Activated T-helper 1 cell treated with Interleukin-2 at 50 U/mL for 16 hours (primary cell): Measurements from ENCODE around the gene CTSE.

Experiments
- DNase-seq: peaks from one replicate; pipeline ENCODE4 v3.0.0-alpha.2; 2020; ENCODE audit warnings: low read depth

Gene CTSE

DNA sequence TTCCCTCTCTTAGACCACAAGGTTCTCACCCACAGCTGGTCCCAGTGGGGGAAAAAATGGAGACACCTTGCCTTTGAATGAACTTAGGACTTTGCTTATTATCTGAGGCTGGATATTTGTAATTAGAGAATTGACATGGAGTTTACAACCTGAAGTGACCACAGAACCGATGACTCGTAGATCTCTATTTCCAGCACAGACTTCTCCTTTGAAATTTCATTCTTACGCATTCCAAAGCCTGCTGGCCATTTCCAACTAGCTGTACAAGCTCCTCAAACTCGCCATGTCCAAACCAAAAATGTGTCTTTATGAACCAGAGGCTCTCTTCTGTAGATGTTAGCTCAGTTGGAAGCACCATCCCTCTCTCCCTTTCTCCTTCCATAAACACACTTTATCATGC, 32.5 kb downstream of the CTSE start:
- DNase-seq, result no peak

DNA sequence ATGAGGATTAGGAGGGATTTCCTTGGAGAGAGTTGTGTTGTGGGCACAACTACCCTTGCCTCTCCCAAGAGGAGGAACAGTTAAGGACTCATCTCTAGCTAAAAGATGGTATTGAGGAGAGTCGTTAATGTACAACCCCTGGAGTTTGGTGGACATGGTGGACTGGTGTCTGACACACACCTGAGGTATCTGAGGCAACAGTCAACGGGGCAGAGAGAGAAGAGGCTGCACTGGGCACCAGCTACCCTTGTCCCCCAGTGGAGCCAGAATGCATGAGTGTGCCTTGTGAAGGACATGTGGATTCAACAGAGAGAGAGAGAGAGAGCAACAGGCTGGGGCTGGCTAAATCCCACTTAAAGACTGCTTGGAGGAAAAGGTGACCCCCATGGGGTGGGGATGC, 33.5 kb downstream of the CTSE start:
- no peak for DNase-seq

DNA sequence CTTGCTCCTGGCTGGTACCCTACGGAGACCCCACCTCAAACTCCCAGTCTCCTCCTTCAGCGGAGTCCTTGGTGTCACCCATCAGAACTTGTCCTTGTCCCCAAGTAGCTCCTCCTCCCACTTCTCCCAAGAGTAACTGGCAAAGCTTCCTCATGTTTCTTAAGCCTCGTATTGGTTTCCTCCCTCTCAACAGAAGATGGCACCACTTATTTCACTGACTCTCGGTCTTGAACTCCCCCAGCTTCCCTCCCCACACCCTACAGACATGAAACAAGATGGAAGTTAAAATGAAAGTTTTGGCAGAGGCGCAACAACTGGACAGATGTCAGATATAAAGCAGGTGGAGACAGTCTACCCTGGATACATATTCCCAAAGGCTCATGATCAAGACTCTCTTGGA, 33.9 kb downstream of the CTSE start:
- no peak for DNase-seq

DNA sequence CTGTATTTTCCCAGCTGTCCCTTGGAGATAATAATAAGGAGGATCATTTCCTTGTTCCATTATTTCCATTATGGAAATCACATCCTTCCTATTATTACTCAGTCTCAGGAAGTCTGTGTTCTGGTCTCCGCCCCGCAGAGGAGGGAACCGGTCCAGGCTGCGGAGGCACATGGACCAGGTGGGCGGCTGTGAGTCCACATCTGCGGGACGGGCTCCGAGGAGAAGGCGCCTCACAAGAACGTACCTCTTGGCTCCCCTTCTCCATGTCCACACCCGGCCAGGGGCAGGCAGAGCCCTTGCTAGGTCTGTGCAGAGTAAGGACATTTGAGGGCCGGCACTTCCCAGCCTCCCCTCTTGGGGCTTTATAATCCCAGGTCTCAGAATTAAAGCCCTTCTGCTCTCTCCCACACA, 35.1 kb downstream of the CTSE start:
- DNase-seq, result no peak

DNA sequence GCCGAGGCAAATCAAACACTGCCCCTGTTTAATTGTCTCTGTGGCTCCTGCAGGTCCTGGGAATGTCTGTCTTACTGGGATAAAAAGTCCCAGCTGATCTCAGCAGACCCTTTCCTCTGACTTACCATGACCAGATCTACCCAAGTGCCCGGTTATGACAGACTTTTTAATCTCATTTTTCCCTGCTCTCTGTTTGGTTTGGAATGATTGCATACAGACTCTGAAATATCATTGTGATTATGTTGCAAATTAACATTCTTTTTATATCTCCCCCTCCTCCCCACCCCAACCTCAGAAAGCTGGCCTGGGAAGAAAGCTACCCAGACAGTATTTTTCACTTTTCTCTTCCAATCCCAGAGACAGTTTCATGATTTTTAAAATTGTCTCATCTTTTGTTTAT, 36.8 kb downstream of the CTSE start:
- DNase-seq, result no peak

DNA sequence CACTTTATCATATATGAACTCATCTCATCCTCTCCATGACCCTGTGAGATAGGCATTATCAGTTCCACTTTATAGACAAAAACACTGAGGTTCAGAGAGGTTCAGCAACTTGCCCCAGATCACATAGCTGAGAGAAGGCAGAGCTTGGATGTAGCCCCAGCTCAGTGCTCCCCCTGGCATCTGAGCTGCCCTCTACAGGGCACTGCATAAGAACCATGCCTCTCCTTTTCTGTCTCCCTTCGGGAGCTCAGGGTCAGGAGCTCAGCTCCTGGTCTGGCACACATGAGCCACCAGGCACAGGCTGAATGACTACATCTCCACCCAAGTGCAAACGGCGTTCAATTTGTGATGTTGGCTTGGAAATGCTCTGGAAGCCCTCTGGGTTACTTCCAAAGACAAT, 37.4 kb downstream of the CTSE start:
- no peak for DNase-seq

DNA sequence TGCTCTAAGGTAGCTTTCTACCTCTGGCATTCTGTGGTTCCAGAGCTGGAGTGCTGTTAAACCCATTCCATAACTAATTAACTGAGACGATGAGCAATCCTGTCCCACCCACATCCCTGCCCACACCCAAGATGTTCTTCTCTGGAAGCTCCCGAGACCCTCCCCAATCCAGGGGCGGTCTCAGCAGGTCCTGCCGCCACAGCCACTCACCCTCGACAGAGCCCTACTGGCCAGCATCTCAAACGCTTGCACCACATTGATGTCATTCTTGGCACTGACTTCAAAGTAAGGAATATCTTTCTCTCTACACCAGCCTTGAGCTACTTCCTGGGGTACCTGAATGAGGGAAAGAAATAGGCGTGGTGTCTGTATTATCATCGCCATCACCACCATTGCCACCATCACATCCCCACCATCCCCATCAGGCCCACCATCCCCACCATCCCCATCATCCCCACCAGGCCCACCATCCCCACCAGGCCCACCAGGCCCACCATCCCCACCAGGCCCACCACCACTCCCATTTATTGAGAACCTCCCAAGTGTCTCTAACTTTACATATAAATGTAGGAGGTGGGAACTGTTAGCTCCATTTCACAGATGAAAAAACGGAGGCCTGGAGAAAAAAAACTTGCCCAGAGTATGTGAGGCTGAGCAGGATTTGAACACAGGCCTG, 38.2 kb downstream of the CTSE start:
- DNase-seq, result no peak

DNA sequence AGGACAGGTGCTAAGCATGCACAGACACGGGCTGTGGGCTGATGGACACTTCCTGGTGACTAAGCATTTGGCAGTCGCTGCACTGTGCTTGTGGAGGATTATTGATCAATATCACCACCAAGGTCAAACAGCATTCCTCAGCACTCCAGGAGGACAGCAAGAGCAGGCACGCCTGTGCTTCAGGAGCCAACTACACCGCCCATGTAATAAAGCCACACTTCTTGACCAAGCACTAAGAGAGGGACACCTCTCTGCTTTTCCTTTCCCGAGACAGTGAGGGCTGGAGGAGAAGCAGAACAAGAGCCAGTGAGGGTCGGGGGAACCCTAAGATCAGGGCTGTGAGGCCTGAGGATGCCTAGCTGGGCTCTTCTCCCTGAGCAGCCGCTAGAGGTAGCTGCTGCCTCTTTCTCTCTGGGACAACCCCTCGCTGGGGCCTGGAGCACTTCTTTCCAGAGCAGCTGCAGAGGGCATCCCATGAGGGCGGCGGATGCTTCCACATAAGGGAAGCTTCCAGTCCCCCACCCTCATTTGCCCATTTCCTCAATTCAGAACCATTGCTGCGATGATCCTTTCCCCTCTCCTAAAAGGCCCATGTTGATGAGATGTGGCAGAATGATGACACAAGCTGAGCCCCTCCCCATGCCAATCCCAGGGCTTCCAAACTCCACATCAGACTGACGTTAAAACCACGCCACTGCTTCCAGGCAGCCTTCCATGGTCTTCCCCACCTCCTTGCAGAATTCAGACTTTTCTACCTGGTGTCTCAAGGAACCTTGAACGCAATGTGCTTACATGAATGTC, 39.6 kb downstream of the CTSE start:
- no peak for DNase-seq

DNA sequence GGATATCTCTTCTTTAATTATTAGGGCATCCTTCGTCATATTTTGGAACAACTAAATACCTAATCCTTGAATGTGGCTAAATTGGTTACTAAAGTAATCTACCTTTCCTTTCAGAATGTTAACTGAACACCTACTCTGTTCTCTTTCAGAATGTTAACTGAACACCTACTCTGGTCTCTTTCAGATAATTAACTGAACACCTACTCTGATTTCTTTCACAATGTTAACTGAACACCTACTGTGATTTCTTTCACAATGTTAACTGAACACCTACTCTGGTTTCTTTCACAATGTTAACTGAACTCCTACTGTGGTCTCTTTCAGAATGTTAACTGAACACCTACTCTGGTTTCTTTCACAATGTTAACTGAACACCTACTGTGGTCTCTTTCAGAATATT, 42.4 kb downstream of the CTSE start:
- no peak for DNase-seq

DNA sequence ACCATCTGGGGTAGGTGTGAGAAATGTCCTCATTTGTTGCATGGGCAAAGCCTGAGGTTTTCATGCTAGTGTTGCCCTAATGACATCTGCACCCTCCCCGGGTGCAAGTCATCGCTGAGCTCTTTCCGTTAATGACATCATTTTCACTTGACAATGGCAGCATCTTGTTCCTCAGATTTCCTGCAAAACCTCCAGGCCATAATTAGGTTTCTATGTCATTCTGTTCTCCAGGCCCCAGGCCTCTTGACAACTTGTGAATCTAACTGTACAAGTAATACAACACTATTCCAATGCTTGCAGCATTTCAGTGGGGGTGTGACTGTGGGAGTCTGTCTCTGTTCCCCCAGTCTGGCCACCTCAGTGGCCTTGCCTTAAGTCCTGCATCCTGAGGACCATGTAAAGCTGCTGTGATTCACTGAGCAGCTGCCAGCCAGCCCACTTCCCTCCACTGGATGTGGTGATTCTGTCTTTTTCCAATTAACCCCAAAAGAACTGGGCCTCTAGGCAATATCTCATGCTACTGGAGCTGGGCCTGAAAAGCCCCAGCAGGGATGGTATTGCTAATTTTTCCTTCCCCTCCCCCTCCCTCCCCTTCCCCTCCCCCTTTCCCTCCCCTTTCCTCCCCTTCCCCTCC, 43.3 kb downstream of the CTSE start:
- DNase-seq, result no peak

DNA sequence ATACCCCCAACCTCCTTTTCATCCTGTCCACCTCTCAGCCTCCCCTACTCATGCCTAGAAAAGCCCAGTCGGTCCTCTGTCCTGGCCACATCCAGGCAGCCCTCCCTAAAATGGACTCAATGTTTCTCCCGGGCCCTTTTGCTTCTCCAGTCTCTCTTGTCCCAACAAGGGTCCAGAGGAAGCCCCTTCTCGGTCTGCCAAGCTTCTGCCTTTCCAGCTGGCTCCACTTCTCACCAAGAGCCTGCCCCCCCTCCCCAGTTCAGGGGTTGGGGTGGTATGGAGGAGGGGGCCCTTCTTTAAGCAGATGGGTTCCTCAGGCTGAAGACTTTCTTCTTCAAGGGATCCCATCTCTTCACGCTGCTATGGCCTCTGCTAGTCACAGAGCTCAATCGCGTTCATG, 44.4 kb downstream of the CTSE start:
- DNase-seq, result no peak

DNA sequence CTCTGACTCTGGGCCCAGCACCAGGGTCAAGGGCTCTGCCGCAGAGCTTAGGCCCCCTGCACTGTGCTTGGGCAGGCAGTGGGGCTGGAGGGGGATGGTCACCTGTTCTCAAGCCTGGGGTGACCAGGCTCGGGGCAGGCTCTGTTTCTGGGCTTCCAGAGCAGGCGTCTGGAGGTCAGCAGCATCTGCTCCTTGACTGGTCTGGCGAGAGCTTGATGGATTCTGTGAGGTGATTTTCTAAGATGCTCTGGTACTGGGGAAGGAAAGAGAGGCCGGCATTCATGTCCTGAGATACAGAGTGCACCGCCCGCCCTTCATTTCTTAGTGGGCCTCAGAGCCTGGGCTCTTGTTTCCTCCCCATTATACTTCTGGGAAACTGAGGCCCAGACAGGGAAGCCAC, 45.0 kb downstream of the CTSE start:
- no peak for DNase-seq

DNA sequence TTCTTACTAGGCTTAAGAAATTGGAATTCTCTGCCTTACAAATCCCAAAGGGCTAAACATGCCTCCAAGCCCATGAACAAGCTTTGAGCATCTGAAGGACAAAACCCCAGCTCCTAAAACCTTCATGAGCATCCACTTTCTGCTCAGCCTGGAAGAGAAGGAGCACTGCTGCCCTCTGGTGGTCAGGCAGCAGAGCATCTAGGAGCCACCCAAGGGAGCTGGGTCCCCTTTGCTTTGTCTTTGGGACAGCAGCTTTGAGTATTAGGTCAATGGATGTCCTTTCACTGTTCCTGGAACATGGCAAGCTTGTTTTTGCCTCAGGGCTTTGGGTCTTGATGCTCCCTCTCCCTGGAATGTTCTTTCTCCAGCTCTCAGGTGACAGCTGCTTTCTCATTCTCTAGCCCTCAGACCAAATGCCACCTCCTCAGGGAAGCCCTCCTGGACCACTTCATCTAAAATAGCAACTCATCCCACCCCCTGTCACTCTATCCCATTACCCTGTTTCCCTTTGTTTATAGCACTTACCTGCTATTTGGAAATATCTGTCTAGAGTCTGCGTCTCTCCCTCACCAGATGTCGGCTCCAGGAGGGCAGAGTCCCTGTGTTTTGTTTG, 46.2 kb downstream of the CTSE start:
- DNase-seq, result peak; percentile 52

DNA sequence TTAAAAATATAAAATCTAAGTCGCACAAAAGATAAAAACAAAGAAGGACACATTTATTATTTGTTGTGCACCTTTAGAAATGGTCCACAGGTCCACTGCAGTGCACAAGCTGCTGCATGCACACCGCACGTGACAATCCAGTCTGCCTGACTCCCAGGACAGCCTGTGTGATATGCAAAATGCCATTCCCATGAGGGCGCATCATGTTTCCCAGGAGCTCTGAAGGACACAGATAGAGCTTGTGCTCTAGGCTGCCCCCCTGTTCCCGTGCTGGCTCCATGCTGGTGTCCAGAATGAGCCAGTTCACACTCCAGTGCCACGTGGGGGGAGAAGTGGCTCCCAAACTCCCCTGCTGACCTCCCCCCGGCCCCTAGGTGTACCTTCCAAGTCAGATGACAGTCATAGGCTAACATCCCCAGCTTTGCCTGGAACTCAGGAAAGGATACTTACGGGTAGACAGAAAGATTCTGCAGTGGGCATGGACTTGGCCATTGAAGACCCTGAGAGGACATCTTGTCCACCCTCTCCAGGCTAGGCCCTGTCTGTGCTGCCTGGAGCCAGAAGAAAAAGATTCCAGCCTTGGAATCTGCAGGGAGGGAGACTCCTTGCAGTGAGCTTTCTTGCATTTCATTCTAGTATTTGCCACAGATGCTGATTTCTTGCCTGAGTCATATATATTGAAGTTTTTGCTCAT, 46.8 kb downstream of the CTSE start:
- DNase-seq, result no peak

DNA sequence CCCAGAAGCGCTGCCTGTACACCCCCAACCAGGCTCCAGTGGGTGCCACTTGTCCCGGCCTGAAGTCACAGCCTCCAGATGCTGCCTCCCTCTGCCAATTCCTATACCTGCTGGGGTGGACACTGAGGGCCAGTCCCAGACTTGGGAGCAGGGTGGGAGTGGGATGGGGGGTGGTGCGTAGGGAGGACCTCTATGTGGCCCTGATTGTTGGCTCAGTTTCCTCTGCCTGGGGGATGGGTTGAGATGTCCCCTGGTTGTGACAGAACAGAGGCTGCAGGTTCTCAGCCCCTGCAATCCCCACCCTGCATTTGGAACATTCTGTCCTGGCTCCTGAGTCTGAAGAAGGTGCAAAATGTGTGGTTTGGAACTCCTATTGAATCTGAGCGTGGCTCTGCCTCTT, 47.7 kb downstream of the CTSE start:
- no peak for DNase-seq

DNA sequence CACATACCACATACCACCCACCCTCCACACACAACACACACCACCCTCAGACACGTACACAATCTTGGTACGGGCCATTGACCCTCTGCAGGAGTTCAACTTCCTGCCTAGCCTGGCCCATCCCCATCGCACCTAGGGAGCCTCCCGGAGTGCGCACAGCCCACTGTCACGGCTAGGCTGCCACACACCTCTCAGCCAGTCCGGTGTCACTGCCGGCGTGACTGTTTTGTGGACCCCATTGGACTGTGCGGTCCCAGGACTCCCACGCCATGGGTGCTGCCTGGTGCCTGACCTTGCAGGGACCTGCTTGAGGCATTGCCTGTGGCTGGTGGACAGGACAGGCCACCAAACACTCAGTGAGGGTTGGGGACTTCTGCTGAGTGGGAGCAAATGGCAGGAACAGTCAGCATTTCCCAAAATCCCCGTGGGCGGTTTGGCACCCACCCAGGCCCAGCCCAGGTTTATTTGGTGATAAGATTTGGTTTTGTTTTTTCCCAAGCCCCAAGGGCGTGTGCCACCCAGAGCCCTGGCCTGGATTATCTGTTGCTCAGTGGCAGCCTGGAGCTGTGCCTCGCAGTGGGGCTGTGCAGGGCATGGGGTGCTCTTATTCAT, 48.2 kb downstream of the CTSE start:
- DNase-seq, result no peak

DNA sequence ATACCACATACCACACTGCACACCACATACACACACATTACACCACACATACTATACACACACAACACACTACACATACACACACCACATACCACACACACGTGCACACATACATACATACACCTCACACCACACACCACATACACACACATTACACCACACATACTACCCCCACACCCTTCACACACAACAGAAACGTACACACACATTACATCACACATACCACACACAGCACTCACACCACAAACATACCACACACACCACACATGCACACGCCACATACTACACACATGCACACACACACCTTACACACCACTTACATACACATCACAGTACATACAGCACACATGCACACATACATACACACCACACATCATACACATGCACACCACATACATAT, 49.0 kb downstream of the CTSE start:
- no peak for DNase-seq

DNA sequence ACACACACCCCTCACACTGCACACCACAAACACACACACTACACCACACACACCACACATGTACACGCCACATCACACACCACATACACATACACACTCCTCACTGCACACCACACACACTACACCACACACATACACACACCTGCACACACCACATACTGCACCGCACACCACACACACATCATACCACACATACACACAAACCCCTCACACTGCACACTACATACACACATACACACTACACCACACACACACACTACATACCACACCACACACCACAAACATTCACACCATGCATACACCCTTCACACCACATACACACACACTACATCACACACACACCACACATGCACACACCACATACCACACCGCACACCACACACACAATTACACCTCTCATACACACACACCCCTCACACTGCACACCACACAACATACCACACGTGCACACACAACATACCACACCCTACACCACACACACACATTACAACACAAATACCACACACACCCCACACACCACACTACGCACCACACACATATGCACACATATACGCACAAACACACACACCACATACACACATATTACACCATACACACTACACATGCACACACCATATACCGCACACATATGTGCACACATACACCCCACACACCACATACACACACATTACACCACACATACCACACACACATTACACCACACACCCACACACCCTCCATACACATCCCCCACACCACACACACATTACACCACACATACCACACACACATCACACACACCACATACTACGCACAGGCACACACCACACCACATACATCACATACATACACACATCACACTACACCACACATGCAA, 50.1 kb downstream of the CTSE start:
- DNase-seq, result no peak

DNA sequence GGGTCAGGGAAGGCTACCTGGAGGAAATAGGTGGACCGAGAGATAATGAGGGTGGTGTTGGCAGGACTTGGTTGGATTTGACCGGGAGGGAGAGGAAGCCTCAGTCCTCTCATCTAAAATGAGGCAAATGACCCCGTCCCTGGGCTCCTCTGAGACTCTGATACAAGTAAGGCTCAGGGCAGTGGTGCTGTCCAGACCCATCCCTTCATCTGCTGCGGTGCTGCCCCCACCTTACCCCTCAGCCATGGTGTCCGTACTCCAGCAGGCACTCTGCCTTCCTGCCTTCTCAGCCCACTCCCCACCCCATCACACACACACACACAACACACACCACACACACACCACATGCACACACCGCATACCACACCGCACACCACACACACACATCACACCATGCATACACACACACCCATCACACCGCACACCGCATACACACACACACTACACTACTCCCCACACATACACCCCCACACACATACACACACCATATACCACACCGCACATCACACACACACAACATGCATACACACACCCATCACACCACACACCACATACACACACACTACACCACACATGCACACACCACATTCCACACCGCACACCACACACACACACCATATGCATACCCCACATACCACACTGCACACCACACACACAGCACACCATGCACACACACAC, 51.1 kb downstream of the CTSE start:
- no peak for DNase-seq

DNA sequence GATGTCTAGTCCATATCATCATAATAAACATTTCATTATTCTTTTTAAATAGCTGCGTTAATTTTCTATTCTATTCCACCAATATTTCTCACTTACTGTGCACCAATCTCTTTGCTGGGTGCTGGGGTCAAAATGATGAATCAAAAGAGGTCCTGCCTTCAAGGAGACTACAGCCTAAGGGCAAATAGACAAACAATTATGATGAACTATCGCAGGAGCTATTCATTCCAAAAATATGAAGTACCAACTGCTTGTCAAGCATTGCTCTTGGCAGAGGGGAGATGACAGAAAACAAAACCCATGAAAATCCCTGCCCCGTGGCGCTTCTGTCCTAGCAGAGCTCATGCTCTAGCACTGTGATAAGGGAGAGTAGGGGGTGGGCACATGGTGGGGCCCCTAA, 51.6 kb downstream of the CTSE start:
- no peak for DNase-seq
